Gastroesophageal sphincter (tissue), 4 donors: Measurements from ENCODE around the gene TMEM200B. TPM values are rescaled to one million over a fixed set of nuclear protein-coding genes. Genes with fewer than 3 reads are reported as not detected.
A peak's percentile ranks its signal among the peaks of the same experiment; 100 is the strongest.

Source experiments
- ATAC-seq: fragments of 150-250 bp; one replicate; pipeline ENCODE4 v1.9.1; 2016; ENCODE audit warnings: mild to moderate bottlenecking, moderate library complexity
- H3K27ac ChIP-seq, 4 donors: fragments of 200-600 bp; sonication (generic) in 3 of 4; 1 replicate in 3 of 4; 2 replicates in 1 of 4; pipeline ENCODE4 v1.5.1; 2016 to 2019
- H3K27me3 ChIP-seq: fragments of 200-600 bp; sonication (generic); one replicate; pipeline ENCODE4 v1.5.1; 2019
- H3K36me3 ChIP-seq, 2 donors: fragments of 200-600 bp; sonication (generic); one replicate each; pipeline ENCODE4 v1.5.1; 2019; ENCODE audit warnings: control low read depth in 1 of 2
- H3K4me1 ChIP-seq, 3 donors: fragments of 200-600 bp; sonication (generic); 1 replicate in 2 of 3; 2 replicates in 1 of 3; pipeline ENCODE4 v1.5.1; 2016 to 2019; ENCODE audit warnings: control low read depth in 2 of 3
- H3K4me3 ChIP-seq, 2 donors: fragments of 200-600 bp; sonication (generic); one replicate each; pipeline ENCODE4 v1.5.1; 2019; ENCODE audit warnings: mild to moderate bottlenecking in 1 of 2, moderate library complexity in 1 of 2
- H3K9me3 ChIP-seq, 3 donors: fragments of 200-600 bp; sonication (generic); one replicate each; pipeline ENCODE4 v1.5.1; 2017 to 2019; ENCODE audit warnings: control low read depth in 2 of 3
- EP300 ChIP-seq: sonication (generic); formaldehyde crosslinking; IDR thresholded peaks from one replicate; pipeline ENCODE4 v1.6.1; 2017; ENCODE audit warnings: antibody characterized with exemption, mild to moderate bottlenecking
- POLR2A ChIP-seq, 2 donors: fragments of 450-650 bp; IDR thresholded peaks; one replicate each; pipeline ENCODE4 v1.6.1; 2017; ENCODE audit warnings: antibody characterized with exemption in 2 of 2, mild to moderate bottlenecking in 2 of 2, moderate library complexity in 1 of 2
- POLR2AphosphoS5 ChIP-seq: sonication (generic); formaldehyde crosslinking; IDR thresholded peaks from one replicate; pipeline ENCODE4 v1.6.1; 2017; ENCODE audit warnings: antibody characterized with exemption
- WGBS, 2 donors: methylation state at CpG; one replicate each; pipeline ENCODE4 v1.1.5; 2018; ENCODE audit warnings: low coverage in 1 of 2; 5-methylcytosine and 5-hydroxymethylcytosine counted together
- total RNA-seq, 4 donors: library from RNA; depleted of rRNA; stranded (reverse); fragments of >200 nt; gene quantifications; one replicate each; pipeline ENCODE4 v1.1.0, GENCODE V29; 2016
- TF ChIP-seq, protein P1 (sequence below), 4 experiments: fragments of 200-600 bp in 2 of 4; fragments of 450-650 bp in 2 of 4; sonication (generic) in 1 of 4; IDR thresholded peaks; one replicate each; pipeline ENCODE4 v1.5.1; 2017 to 2019; ENCODE audit warnings: antibody characterized with exemption in 4 of 4, mild to moderate bottlenecking in 2 of 4, moderate library complexity in 2 of 4

The TMEM200B gene
- total RNA-seq: 10 to 100 TPM; 22.6 to 39.7 (median 30.7) TPM

DNA sequence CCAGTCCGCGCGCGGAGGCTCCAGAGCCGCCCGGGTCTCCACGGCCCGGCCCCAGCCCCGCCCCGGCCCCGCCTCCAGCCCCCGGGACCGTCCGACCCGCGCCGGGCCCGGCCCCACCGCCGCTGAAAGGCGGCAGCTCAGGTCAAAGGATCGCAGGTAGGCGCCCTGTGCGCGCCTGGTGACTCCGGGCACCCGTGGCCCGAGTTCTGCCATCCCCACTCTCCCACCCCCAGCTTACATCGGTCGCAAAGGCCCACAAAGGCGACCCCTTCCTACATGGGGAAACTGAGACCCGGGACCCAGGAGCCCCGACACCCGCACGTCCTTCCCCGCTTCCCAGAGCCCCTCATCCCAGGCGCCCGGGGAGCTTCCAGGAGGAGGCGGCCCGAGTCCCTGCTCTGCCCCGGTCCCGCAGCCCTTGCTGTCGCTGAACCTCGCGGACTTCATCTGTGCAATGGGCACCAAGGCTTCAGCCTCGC lies at the start of gene TMEM200B:
TSS of gene TMEM200B (minus strand) at position 17 of the 479 bp plus-strand sequence. CDS start 2,075 bp downstream, outside the sequence.
- Histone ChIP-seq H3K36me3 (no peaks in the 10 kb centered on the region), H3K27ac (peak within 1 kb of the TSS; percentile 89 to 99 (median 94)), H3K4me1 (peaks cover 0 to 56% (median 14%) of the 10 kb centered on the region in 3 donors), H3K9me3 (no peaks in the 10 kb centered on the region), H3K4me3 (peak within 1 kb of the TSS; percentile 45 to 61), H3K27me3 (peaks cover 7% of the 10 kb centered on the region)
- no peak for TF ChIP-seq EP300
- TF ChIP-seq POLR2AphosphoS5: no peak
- TF ChIP-seq, protein P1, sequence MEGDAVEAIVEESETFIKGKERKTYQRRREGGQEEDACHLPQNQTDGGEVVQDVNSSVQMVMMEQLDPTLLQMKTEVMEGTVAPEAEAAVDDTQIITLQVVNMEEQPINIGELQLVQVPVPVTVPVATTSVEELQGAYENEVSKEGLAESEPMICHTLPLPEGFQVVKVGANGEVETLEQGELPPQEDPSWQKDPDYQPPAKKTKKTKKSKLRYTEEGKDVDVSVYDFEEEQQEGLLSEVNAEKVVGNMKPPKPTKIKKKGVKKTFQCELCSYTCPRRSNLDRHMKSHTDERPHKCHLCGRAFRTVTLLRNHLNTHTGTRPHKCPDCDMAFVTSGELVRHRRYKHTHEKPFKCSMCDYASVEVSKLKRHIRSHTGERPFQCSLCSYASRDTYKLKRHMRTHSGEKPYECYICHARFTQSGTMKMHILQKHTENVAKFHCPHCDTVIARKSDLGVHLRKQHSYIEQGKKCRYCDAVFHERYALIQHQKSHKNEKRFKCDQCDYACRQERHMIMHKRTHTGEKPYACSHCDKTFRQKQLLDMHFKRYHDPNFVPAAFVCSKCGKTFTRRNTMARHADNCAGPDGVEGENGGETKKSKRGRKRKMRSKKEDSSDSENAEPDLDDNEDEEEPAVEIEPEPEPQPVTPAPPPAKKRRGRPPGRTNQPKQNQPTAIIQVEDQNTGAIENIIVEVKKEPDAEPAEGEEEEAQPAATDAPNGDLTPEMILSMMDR (IDR thresholded peaks at IDR 0.05): no peak
- no peak for TF ChIP-seq POLR2A (IDR thresholded peaks at IDR 0.05)
- peak; percentile 22 for ATAC-seq
- no CpG with 5 or more reads among the region's 46 CpGs for WGBS, 2 donors

- H3K4me3 ChIP-seq: no peak overlapping the region
- H3K9me3 ChIP-seq: no peaks in the 10 kb centered on the region
- WGBS, 2 donors: 79 to 90% methylated on average over 2 to 4 of the region's 8 CpGs
- H3K4me1 ChIP-seq: peaks cover 9 to 89% (median 21%) of the 10 kb centered on the region in 3 donors
- ATAC-seq: no peak
- H3K27ac ChIP-seq: no peak overlapping the region
- TF ChIP-seq POLR2AphosphoS5 (no peak), EP300 (no peak), POLR2A (IDR thresholded peaks at IDR 0.05) (no peak)
- H3K36me3 ChIP-seq: peaks cover 0 to 10% of the 10 kb centered on the region in 2 donors
- H3K27me3 ChIP-seq: no peaks in the 10 kb centered on the region
Observed at GRCh38 chr1:29172415-29172939, 48.8 kb upstream of the TMEM200B start.

DNA sequence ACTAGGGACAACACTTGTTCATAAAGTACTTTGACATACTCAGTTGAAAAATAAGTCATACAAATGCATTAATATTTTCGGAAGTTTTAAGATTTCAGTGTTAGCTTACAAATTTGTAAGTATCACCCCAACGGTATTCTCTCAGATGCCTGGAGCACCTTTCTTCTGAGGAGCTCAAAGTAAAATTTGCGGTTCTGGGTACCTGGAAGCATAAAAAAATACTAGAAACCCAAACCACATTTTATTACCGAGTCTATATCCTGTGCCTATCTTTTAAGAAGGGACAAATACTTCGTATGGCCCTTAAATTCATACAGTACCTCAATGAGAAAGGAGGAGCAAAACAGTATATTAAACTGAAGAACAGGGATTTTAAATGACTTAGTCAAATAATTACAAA lies 47.8 kb upstream of the TMEM200B start:
- no peaks in the 10 kb centered on the region for H3K9me3 ChIP-seq
- ATAC-seq: no peak
- 81 to 94% methylated on average over 5 of the region's 5 CpGs for WGBS, 2 donors
- no peak for TF ChIP-seq POLR2A (IDR thresholded peaks at IDR 0.05)
- TF ChIP-seq, protein P1 (IDR thresholded peaks at IDR 0.05): no peak
- TF ChIP-seq POLR2AphosphoS5: no peak
- no peak for TF ChIP-seq EP300
- peaks cover 9 to 89% (median 18%) of the 10 kb centered on the region in 3 donors for H3K4me1 ChIP-seq
- H3K36me3 ChIP-seq: peaks cover 0 to 19% of the 10 kb centered on the region in 2 donors
- H3K4me3 ChIP-seq: no peak overlapping the region
- no peak overlapping the region for H3K27ac ChIP-seq
- H3K27me3 ChIP-seq: no peaks in the 10 kb centered on the region

DNA sequence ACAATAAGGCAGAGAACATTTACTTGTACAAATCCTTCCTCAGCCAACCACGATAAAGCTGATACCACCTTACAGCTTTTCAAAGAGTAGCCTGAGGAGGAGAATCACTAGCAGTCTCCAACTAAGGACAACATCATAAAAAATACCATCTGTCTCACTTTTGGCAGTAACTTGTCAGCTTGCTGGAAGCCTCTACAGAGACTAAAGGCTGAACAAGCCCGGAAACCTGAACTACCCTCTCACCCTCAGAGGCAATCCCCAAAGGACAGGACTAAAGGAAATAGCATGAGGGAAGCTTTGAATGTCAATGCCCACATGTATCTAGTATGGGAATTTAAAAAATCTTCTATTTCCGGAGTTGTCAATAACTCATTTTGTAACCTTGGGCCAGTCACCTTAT lies 47.4 kb upstream of the TMEM200B start:
- no peak for TF ChIP-seq POLR2A (IDR thresholded peaks at IDR 0.05)
- TF ChIP-seq POLR2AphosphoS5: no peak
- no peak for TF ChIP-seq EP300
- TF ChIP-seq, protein P1 (IDR thresholded peaks at IDR 0.05): no peak
- Histone ChIP-seq H3K4me3 (no peak overlapping the region), H3K27ac (no peak overlapping the region), H3K4me1 (peaks cover 9 to 89% (median 18%) of the 10 kb centered on the region in 3 donors), H3K36me3 (peaks cover 0 to 24% of the 10 kb centered on the region in 2 donors), H3K9me3 (no peaks in the 10 kb centered on the region), H3K27me3 (no peaks in the 10 kb centered on the region)
- ATAC-seq: no peak
- WGBS, 2 donors: 13 to 42% methylated on average over 2 to 3 of the region's 3 CpGs

- Histone ChIP-seq H3K4me3 (no peak overlapping the region), H3K9me3 (no peaks in the 10 kb centered on the region), H3K4me1 (peaks cover 9 to 88% (median 14%) of the 10 kb centered on the region in 3 donors), H3K27me3 (no peaks in the 10 kb centered on the region), H3K36me3 (peaks cover 0 to 35% of the 10 kb centered on the region in 2 donors), H3K27ac (no peak overlapping the region)
- TF ChIP-seq POLR2AphosphoS5: no peak
- no peak for ATAC-seq
- 66 to 71% methylated on average over 3 of the region's 3 CpGs for WGBS, 2 donors
Observed at GRCh38 chr1:29169976-29170375, 46.3 kb upstream of the TMEM200B start.

DNA sequence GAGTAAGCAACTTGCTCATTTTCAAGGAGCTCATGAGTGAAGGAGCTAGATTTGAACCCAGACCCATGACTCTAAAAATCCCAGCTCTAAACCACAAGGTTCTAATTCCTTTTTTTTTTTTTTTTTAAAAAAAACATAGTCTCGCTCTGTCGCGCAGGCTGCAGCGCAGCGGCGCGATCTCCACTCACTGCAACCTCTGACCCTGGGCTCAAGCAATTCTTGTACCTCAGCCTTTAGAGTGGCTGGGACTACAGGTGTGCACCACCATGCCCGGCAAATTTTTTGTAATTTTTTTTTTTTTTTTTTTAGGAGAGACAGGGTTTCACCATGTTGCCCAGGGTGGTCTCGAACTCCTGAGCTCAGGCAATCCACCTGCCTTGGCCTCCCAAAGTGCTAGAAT lies 44.2 kb upstream of the TMEM200B start:
- peaks cover 9 to 89% (median 14%) of the 10 kb centered on the region in 3 donors for H3K4me1 ChIP-seq
- H3K27me3 ChIP-seq: no peaks in the 10 kb centered on the region
- no peaks in the 10 kb centered on the region for H3K9me3 ChIP-seq
- ATAC-seq: no peak
- H3K27ac ChIP-seq: no peak overlapping the region
- WGBS, 2 donors: 96 to 98% methylated on average over 8 to 9 of the region's 9 CpGs
- peaks cover 0 to 39% of the 10 kb centered on the region in 2 donors for H3K36me3 ChIP-seq
- TF ChIP-seq POLR2A (IDR thresholded peaks at IDR 0.05) (no peak), POLR2AphosphoS5 (no peak), EP300 (no peak)
- TF ChIP-seq, protein P1 (IDR thresholded peaks at IDR 0.05): no peak
- no peak overlapping the region for H3K4me3 ChIP-seq
